Subcutaneous adipose tissue (tissue), 4 donors: ENCODE results near the gene CAPZA2. TPM values are rescaled to one million over a fixed set of nuclear protein-coding genes. Genes with fewer than 3 reads are reported as not detected.

Experiments
- total RNA-seq, 4 donors: library from RNA; depleted of rRNA; stranded (reverse); fragments of >200 nt; gene quantifications; one replicate each; pipeline ENCODE4 v1.1.0, GENCODE V29; 2016
- TF ChIP-seq, protein P1 (sequence below): fragments of 450-650 bp; IDR thresholded peaks from one replicate; pipeline ENCODE4 v1.5.1; 2016; ENCODE audit warnings: low read depth, mild to moderate bottlenecking, control low read depth, antibody characterized with exemption, moderate library complexity

CAPZA2 gene
- total RNA-seq, 4 donors from 2014 or later: 106 to 209 (median 156) TPM

DNA sequence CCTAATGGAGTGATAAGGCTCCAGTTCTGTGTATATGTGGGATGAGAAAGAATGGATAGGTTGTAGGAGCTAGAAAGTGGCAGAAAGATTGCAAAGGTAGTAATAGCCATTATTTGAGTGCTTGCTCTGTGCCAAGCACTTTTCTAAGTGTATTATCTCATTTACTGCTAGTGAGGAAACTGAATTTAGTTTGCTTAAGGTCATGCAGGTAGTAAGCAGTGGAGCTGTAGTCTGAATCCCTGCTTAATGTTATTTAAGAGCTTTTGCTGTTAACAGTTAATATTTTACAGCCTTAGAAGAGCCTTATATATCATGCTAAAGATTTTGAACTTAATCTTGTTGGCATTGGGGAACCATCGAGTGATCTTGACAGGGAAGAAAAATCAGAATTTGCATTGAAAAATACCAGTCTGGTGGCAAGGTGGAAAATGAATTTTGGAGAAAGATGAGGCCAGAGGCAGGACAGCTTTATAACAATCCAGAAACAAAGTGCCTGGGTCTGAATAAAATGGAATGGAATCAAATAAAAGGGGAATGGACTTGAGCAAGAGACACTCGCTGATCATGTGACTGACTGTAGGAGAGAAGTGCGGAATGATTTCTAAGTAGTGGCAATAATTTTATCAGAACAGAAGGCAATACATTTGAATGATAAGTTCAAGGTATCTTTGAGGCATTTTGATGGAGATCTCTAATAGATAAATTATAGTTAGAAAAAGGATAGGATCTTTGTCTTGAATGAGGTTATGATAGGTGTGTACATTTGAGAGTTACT, 15.2 kb downstream of the CAPZA2 start:
- TF ChIP-seq, protein P1, sequence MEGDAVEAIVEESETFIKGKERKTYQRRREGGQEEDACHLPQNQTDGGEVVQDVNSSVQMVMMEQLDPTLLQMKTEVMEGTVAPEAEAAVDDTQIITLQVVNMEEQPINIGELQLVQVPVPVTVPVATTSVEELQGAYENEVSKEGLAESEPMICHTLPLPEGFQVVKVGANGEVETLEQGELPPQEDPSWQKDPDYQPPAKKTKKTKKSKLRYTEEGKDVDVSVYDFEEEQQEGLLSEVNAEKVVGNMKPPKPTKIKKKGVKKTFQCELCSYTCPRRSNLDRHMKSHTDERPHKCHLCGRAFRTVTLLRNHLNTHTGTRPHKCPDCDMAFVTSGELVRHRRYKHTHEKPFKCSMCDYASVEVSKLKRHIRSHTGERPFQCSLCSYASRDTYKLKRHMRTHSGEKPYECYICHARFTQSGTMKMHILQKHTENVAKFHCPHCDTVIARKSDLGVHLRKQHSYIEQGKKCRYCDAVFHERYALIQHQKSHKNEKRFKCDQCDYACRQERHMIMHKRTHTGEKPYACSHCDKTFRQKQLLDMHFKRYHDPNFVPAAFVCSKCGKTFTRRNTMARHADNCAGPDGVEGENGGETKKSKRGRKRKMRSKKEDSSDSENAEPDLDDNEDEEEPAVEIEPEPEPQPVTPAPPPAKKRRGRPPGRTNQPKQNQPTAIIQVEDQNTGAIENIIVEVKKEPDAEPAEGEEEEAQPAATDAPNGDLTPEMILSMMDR: no peak

DNA sequence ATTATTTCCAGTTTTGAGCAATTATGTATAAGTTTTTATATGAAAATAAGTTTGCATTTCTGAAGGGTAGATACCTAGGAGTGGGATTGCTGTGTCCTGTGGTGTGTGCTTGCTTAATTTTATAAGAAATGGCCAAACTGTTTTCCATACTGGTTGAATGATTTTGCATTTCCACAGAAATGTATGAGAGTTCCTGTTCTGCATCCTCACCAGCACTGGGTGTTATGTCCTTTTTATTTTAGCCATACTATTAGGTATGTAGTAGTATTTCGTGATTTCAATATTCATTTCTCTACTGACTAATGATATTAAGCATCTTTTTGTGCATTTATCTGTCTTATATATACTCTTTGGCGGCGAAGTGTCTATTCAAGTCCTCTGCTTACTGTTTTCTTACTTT, 22.3 kb downstream of the CAPZA2 start:
- TF ChIP-seq, protein P1: no peak

DNA sequence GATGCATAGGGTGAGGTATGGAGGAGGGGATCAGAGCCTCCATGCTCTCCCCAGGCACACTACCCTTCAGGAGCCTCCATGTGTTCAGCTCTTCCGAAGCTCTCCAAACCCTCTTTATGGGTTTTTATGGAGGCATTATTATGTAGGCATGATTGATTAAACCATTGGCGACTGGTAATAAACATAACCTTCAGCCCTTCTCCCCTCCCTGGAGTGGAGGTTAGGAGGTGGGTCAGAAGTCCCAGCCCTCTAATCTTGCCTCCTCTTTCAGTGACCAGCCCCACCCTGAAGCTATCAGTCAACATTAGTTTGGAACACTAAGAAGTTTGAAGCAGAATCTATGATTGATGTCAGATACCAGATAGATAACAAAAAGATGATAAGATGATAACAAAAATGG, 23.3 kb downstream of the CAPZA2 start:
- TF ChIP-seq, protein P1: no peak

DNA sequence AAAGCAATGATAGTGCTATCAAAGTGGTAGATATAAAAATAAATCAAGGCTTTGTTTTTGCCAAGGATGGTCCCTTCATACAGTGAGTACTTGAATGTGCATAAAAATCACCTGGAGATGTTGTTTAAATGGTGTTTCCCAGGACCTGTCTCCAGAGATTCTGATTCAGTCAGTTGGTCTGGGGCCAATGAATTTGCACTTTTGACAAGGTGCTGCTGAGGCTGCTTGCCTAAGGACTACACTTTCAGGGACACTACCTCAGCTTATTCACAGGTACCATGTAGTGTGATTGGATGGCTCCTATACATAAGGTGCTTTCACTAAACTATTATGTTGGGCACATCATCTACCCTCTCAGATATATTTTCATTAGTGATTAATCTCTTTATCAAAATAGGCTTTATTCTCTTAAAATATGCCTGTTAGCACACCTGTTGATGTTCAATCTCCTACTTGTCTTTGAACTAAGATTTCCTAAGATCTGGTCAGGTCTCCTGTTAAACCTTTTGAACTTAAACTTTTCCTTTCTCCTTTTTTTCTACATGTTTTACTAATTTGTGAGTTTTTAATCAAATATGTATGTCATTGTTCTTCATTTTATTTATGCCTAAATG, 24.3 kb downstream of the CAPZA2 start:
- TF ChIP-seq, protein P1: no peak

DNA sequence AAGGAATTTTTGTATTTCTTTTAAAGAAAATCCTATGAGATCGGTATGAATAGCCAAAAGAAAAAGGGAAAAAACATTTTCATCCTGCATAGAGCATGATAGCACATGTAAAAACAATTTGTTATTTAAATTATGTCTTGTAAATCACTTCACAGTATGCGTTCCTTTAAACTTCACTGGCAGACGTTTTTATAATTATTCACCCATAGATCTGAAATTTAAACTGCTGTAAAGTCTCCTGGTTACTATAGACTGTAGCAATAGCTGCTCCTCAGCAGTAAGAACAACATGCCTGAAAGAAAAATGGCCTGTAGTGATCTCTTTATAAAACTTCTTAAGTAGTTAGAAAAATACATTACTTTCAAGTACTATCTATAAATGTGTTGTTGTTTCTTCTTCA, 26.5 kb downstream of the CAPZA2 start:
- TF ChIP-seq, protein P1: no peak

DNA sequence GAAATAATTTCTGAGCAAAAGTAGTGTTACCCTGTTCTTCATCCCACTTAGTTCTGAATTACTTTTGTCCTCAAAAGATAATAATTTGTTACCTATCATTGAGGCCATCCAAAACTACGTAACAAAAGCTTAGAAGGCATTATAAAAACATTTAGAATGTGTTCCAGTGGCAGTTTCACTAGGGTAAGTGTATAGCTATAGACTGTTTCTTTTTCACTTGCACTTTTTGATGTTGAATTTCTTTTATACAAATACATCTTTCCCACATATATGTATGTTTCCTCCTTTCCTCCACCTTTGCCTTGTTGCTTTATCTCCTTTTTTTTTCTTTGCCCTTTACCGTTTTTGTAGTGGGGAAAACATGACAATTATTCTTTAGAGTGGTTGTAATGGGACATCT, 33.5 kb downstream of the CAPZA2 start:
- TF ChIP-seq, protein P1: no peak

DNA sequence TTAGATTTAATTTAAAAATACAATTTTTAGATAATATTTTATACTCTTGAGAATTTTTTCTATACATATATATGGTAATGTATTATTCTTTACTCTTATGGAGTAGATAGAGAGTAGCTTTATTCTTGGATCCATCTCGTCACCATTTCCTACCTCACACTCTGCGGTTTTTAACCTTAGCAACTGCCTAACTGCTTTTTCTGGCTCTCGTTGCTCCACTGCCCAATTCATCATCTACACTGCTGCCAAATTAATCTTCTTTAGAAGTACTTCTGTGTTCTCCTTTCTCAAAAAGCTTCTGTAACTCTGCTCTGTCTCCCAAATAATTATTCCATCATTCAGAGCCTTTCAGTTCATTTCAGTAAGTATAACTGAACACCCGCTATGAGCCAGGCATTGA, 35.3 kb downstream of the CAPZA2 start:
- TF ChIP-seq, protein P1: no peak
